SK-N-SH (cell line): ENCODE results near the gene LARGE1. TPM values are rescaled to one million over a fixed set of nuclear protein-coding genes. Genes with fewer than 3 reads are reported as not detected.

Experiments used
- CTCF ChIA-PET: fragments of 300-600, 350-600 bp; formaldehyde crosslinking; extraction: SDS; loops from one replicate; lab custom pipeline; 2021; lab: Yijun Ruan, JAX
- POLR2A ChIA-PET: fragments of 350-600 bp; sonication (Branson Sonifier 250); formaldehyde crosslinking; extraction: SDS; loops from one replicate; lab custom pipeline; 2020; ENCODE audit warnings: antibody characterized with exemption, inconsistent platforms; lab: Yijun Ruan, JAX
- DNase-seq: peaks from one replicate; pipeline ENCODE4 v3.0.0; 2012
- H2AFZ ChIP-seq: fragments of 200-600 bp; sonication (generic); 2 replicates; pipeline ENCODE4 v1.8.1; 2016; ENCODE audit warnings: antibody characterized with exemption, mild to moderate bottlenecking, low read depth
- H3F3A ChIP-seq: fragments of 200-600 bp; sonication (generic); replicated peaks from 2 replicates; pipeline ENCODE3; 2016; ENCODE audit warnings: antibody characterized with exemption, mild to moderate bottlenecking; ENCODE audit not compliant: insufficient read depth
- H3K27ac ChIP-seq, 2 experiments: fragments of 200-500 bp in 1 of 2; fragments of 200-600 bp in 1 of 2; sonication (Bioruptor generic) in 1 of 2; sonication (generic), shearing (Covaris generic) in 1 of 2; 2 replicates each; pipeline versions ENCODE4 v1.5.1 to v1.6.1; 2014 to 2016; ENCODE audit warnings: low read depth in 2 of 2, inconsistent platforms in 1 of 2, low read length in 1 of 2, mild to moderate bottlenecking in 1 of 2, mixed read lengths in 1 of 2
- H3K27me3 ChIP-seq: fragments of 200-600 bp; sonication (generic), shearing (Covaris generic); 2 replicates; pipeline ENCODE4 v1.6.1; 2016; ENCODE audit warnings: mixed run types; ENCODE audit not compliant: insufficient read depth
- H3K36me3 ChIP-seq, 2 experiments: fragments of 200-500 bp in 1 of 2; fragments of 200-600 bp in 1 of 2; sonication (Bioruptor generic) in 1 of 2; sonication (generic) in 1 of 2; replicated peaks in 1 of 2; 2 replicates each; pipeline versions ENCODE3 to v1.5.1; 2014 to 2016; ENCODE audit warnings: low read length in 1 of 2, mild to moderate bottlenecking in 1 of 2; ENCODE audit not compliant: insufficient read depth in 2 of 2, control insufficient read depth in 1 of 2
- H3K4me1 ChIP-seq, 2 experiments: fragments of 200-500 bp in 1 of 2; fragments of 200-600 bp in 1 of 2; sonication (Bioruptor generic) in 1 of 2; sonication (generic), shearing (Covaris generic) in 1 of 2; 2 replicates each; pipeline versions ENCODE4 v1.5.1 to v1.6.1; 2014 to 2016; ENCODE audit warnings: low read depth in 1 of 2, low read length in 1 of 2, mixed run types in 1 of 2; ENCODE audit not compliant: insufficient read depth in 2 of 2, control insufficient read depth in 1 of 2
- H3K4me2 ChIP-seq: fragments of 200-600 bp; sonication (generic), shearing (Covaris generic); 2 replicates; pipeline ENCODE4 v1.6.1; 2017; ENCODE audit warnings: mixed run types
- H3K4me3 ChIP-seq, 2 experiments: fragments of 200-500 bp in 1 of 2; fragments of 200-600 bp in 1 of 2; sonication (Bioruptor generic) in 1 of 2; sonication (generic), shearing (Covaris generic) in 1 of 2; 2 replicates each; pipeline versions ENCODE4 v1.5.1 to v1.8.1; 2014 to 2016; ENCODE audit warnings: low read depth in 2 of 2, inconsistent platforms in 1 of 2, low read length in 1 of 2, mild to moderate bottlenecking in 1 of 2, mixed read lengths in 1 of 2, moderate library complexity in 1 of 2
- H3K79me2 ChIP-seq: fragments of 200-600 bp; sonication (generic); 2 replicates; pipeline ENCODE4 v1.8.1; 2017; ENCODE audit warnings: mild to moderate bottlenecking; ENCODE audit not compliant: insufficient read depth
- H3K9ac ChIP-seq: fragments of 200-600 bp; sonication (generic); 2 replicates; pipeline ENCODE4 v1.6.1; 2017; ENCODE audit warnings: mixed run types
- H3K9me2 ChIP-seq: fragments of 200-600 bp; sonication (generic); 2 replicates; pipeline ENCODE4 v1.6.1; 2017; ENCODE audit warnings: mixed run types
- H3K9me3 ChIP-seq: fragments of 200-600 bp; sonication (generic); 2 replicates; pipeline ENCODE4 v1.6.1; 2017; ENCODE audit warnings: mixed run types, mild to moderate bottlenecking, moderate library complexity
- H4K20me1 ChIP-seq: fragments of 200-600 bp; sonication (generic); 2 replicates; pipeline ENCODE4 v1.6.1; 2017; ENCODE audit warnings: mild to moderate bottlenecking, mixed run types; ENCODE audit not compliant: insufficient read depth
- EZH2phosphoT487 ChIP-seq: fragments of 200-600 bp; sonication (generic); IDR thresholded peaks from 2 replicates; pipeline ENCODE4 v1.6.1; 2017; ENCODE audit warnings: low read depth, mixed run types, mild to moderate bottlenecking, antibody characterized with exemption, moderate library complexity, borderline replicate concordance
- FOXJ3 ChIP-seq: sonication (generic); formaldehyde crosslinking; IDR thresholded peaks from 2 replicates; pipeline ENCODE4 v1.5.1; 2020; ENCODE audit warnings: mild to moderate bottlenecking, missing genetic modification reagents
- FOXM1 ChIP-seq: IDR thresholded peaks from 2 replicates; pipeline ENCODE4 v1.4.0; 2012; ENCODE audit warnings: low read depth, mild to moderate bottlenecking
- GABPA ChIP-seq: IDR thresholded peaks from 2 replicates; pipeline ENCODE4 v1.4.0; 2012; ENCODE audit warnings: low read depth, mild to moderate bottlenecking
- MEF2A ChIP-seq: IDR thresholded peaks from 2 replicates; pipeline ENCODE4 v1.4.0; 2012; ENCODE audit warnings: low read depth, borderline replicate concordance
- MXI1 ChIP-seq: IDR thresholded peaks from 2 replicates; pipeline ENCODE4 v1.6.1; 2012; ENCODE audit warnings: mild to moderate bottlenecking, low read depth, low read length, improper control_type of control experiment
- NFIC ChIP-seq: IDR thresholded peaks from 2 replicates; pipeline ENCODE4 v1.4.0; 2012; ENCODE audit warnings: borderline replicate concordance
- NRF1 ChIP-seq: IDR thresholded peaks from 2 replicates; pipeline ENCODE4 v1.6.1; 2012; ENCODE audit warnings: low read depth, mild to moderate bottlenecking, low read length
- PBX3 ChIP-seq: IDR thresholded peaks from 2 replicates; pipeline ENCODE4; 2012
- RCOR1 ChIP-seq: fragments of 150-350 bp; IDR thresholded peaks from 2 replicates; pipeline ENCODE4 v1.6.1; 2017; ENCODE audit warnings: antibody characterized with exemption, low read length
- REST ChIP-seq: IDR thresholded peaks from 2 replicates; pipeline ENCODE4 v1.6.1; 2012; ENCODE audit warnings: mild to moderate bottlenecking, low read depth, low read length, moderate library complexity
- SMC3 ChIP-seq: IDR thresholded peaks from 2 replicates; pipeline ENCODE4 v1.6.1; 2012; ENCODE audit warnings: low read depth, low read length, improper control_type of control experiment
- TCF12 ChIP-seq: IDR thresholded peaks from 2 replicates; pipeline ENCODE4 v1.4.0; 2012
- WGBS: methylation state at CpG from one replicate; pipeline ENCODE4 v1.1.6; 2017; ENCODE audit warnings: low lambda C conversion rate; 5-methylcytosine and 5-hydroxymethylcytosine counted together
- polyA plus RNA-seq, 3 experiments: library from polyadenylated mRNA; depleted of rRNA; stranded (reverse); fragments of >200 nt; gene quantifications; 2 replicates each; pipeline ENCODE4 v1.2.3, GENCODE V29; 2012

The LARGE1 gene
- polyA plus RNA-seq, 1 of the 3 experiments (the other 2 are of a cell fraction) = 1.1 TPM

GRCh38 chr22:33817512-33818127, 102.7 kb downstream of the LARGE1 start:
- ChIA-PET POLR2A (no interaction called here), CTCF (interaction anchor here (1.0 to 1.2 kb wide), 2 partner anchors 12 to 1333 kb away, joined by 3 read pairs; no protein-coding TSS in a partner anchor)
- 66% methylated on average over 4 of the region's 4 CpGs for WGBS
- Histone ChIP-seq H3K27me3 (no peaks in the 10 kb centered on the region), H3K9ac (no peak overlapping the region), H3K4me2 (no peak overlapping the region), H4K20me1 (no peaks in the 10 kb centered on the region), H3K36me3 (no peaks in the 10 kb centered on the region), H3K9me3 (peaks cover 4% of the 10 kb centered on the region; the same call in 1 of the 2 replicates), H3K4me3 (no peak overlapping the region), H3F3A (no peaks in the 10 kb centered on the region), H2AFZ (no peak overlapping the region), H3K4me1 (no peaks in the 10 kb centered on the region), H3K79me2 (no peaks in the 10 kb centered on the region), H3K27ac (no peak overlapping the region), H3K9me2 (no peaks in the 10 kb centered on the region)
- TF ChIP-seq FOXJ3 (CRISPR knock-in tag) = no peak
- TF ChIP-seq FOXM1 = no peak
- TF ChIP-seq REST = no peak
- no peak for TF ChIP-seq EZH2phosphoT487
- no peak for TF ChIP-seq SMC3
- TF ChIP-seq GABPA = no peak
- TF ChIP-seq NFIC = no peak
- no peak for TF ChIP-seq MXI1
- TF ChIP-seq PBX3 = no peak
- TF ChIP-seq NRF1 = no peak
- TF ChIP-seq TCF12 = no peak
- no peak for TF ChIP-seq RCOR1
- TF ChIP-seq MEF2A = no peak
- no peak for DNase-seq
